Keratinocyte (primary cell): Measurements from ENCODE around the gene EGLN1.

Experiments
- EZH2 ChIP-seq: IDR thresholded peaks from one replicate; pipeline ENCODE4 v1.6.1; 2012; ENCODE audit warnings: inconsistent platforms, mild to moderate bottlenecking, low read length, moderate library complexity
- TF ChIP-seq, protein P1 (sequence below), 3 experiments: IDR thresholded peaks in 1 of 3; conservative IDR thresholded peaks in 1 of 3; optimal IDR thresholded peaks in 1 of 3; 2 replicates in 2 of 3; 3 replicates in 1 of 3; pipeline versions ENCODE3 to v1.5.1; 2011; ENCODE audit warnings: low read length in 3 of 3, mild to moderate bottlenecking in 3 of 3, moderate library complexity in 2 of 3, control low read depth in 1 of 3, inconsistent platforms in 1 of 3; ENCODE audit not compliant: insufficient read depth in 2 of 3; ENCODE audit errors: extremely low read depth in 1 of 3

DNA sequence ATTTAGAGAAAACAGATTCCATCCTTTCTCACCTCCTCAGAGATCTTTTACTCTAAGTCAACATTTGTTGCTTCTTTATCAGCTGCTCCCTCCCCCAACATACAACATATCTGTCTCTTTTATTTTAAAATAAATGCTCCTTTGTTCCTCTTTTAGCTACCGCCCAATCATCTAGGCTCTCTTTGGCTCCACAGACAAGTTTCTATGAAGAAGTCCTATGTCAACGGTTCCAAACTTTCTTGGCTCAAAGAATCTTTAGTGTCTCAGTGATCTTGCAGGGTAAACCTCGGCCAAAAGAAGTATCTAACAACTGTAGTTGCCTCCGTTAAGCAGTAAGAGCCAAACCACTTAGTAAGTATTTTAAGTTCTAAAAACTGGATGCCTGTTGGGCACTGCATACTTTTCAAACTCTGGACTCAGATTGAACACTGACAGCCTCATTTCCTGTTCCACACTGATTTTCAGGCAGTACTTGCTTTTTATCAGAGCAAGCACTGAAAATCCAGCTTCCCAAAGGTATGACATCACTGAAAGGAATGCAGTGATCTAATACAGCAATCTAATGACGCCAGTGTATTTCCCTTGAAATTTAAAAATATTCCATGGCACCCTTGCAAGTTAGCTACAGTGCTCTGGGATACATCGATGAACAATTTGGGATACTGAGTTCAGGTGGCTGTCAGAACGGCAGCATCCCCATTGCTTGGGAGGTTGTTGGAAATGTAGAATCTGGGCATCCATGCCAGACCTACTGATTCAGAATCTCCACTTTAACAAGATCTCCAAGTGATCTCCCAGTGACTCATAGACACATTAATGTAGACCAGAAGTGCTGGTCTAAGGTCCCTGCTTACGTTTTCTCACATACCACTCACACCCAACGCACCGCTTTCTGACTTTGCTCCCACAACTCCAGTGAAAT is 26.8 kb downstream of the EGLN1 start:
- TF ChIP-seq, protein P1, sequence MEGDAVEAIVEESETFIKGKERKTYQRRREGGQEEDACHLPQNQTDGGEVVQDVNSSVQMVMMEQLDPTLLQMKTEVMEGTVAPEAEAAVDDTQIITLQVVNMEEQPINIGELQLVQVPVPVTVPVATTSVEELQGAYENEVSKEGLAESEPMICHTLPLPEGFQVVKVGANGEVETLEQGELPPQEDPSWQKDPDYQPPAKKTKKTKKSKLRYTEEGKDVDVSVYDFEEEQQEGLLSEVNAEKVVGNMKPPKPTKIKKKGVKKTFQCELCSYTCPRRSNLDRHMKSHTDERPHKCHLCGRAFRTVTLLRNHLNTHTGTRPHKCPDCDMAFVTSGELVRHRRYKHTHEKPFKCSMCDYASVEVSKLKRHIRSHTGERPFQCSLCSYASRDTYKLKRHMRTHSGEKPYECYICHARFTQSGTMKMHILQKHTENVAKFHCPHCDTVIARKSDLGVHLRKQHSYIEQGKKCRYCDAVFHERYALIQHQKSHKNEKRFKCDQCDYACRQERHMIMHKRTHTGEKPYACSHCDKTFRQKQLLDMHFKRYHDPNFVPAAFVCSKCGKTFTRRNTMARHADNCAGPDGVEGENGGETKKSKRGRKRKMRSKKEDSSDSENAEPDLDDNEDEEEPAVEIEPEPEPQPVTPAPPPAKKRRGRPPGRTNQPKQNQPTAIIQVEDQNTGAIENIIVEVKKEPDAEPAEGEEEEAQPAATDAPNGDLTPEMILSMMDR (optimal IDR thresholded peaks at IDR 0.05 in 1 of 3, IDR thresholded peaks at IDR 0.05 in 1 of 3, conservative IDR thresholded peaks at IDR 0.05 in 1 of 3; ENCODE audit: extremely low read depth in 1 of 3, insufficient read depth in 2 of 3, low read length in 3 of 3) = no peak
- TF ChIP-seq EZH2 = no peak
